Measurements from ENCODE around the gene CADM1. TPM values are rescaled to one million over a fixed set of nuclear protein-coding genes. Genes with fewer than 3 reads are reported as not detected.

CADM1 gene
- total and polyA plus RNA-seq, 2 donors (not counting 3 experiments of a cell fraction or from before 2014, with no cell fraction given) = 0.52 to 2.6 TPM

- dilution Hi-C loops (cut with MboI; ENCODE audit: extremely low pct_ligation_motif_present, low sequenced_read_pairs) (no loop called here), intact Hi-C loops (cut with micrococcal nuclease) (no loop called here)
- Histone ChIP-seq H3K9me3 (replicated peaks; ENCODE audit: control insufficient read depth, insufficient read depth, low read length) (no peaks in the 10 kb centered on the region), H3K79me2 (ENCODE audit: control insufficient read depth, insufficient read depth, low read length) (no peaks in the 10 kb centered on the region), H3K27me3 (ENCODE audit: control insufficient read depth in 2 of 2, insufficient read depth in 2 of 2, low read length in 2 of 2) (no peaks in the 10 kb centered on the region), H3K9me1 (replicated peaks; ENCODE audit: control insufficient read depth, extremely low read depth, insufficient read depth, low read length) (no peaks in the 10 kb centered on the region), H3K4me1 (ENCODE audit: control insufficient read depth, extremely low read depth, insufficient read depth, low read length) (no peaks in the 10 kb centered on the region), H3K27ac (ENCODE audit: insufficient read depth, low read depth, low read length) (no peak overlapping the region), H2AFZ (ENCODE audit: low read depth, low read length) (no peak overlapping the region), H4K20me1 (replicated peaks; ENCODE audit: control insufficient read depth, extremely low read depth, insufficient read depth, low read length) (no peaks in the 10 kb centered on the region), H3K4me3 (replicated peaks in 1 of 3; ENCODE audit: insufficient read depth in 1 of 3, low read depth in 1 of 3, low read length in 3 of 3) (no peak overlapping the region), H3K36me3 (ENCODE audit: control insufficient read depth in 2 of 2, extremely low read depth in 1 of 2, insufficient read depth in 2 of 2, low read length in 2 of 2) (no peaks in the 10 kb centered on the region), H3K9ac (replicated peaks; ENCODE audit: extremely low read depth, insufficient read depth, low read length) (no peak overlapping the region), H3K4me2 (ENCODE audit: insufficient read depth, low read length) (no peak overlapping the region)
- TF ChIP-seq MYC (IDR thresholded peaks at IDR 0.05; ENCODE audit: low read depth, low read length) = no peak
- no peak for TF ChIP-seq POLR2A (IDR thresholded peaks at IDR 0.05; ENCODE audit: low read depth, low read length)
- no peak for TF ChIP-seq GATA2 (IDR thresholded peaks at IDR 0.05; ENCODE audit: insufficient read depth, insufficient read length, low read depth, low read length)
- TF ChIP-seq POLR2AphosphoS5 (IDR thresholded peaks at IDR 0.05; ENCODE audit: insufficient read depth, low read depth, low read length) = no peak
- no peak for TF ChIP-seq EZH2 (IDR thresholded peaks at IDR 0.05; ENCODE audit: borderline replicate concordance, low read depth, low read length, severe bottlenecking)
- no peak for TF ChIP-seq JUN (IDR thresholded peaks at IDR 0.05; ENCODE audit: borderline replicate concordance, insufficient read depth, insufficient read length, low read depth)
- TF ChIP-seq, protein P1, sequence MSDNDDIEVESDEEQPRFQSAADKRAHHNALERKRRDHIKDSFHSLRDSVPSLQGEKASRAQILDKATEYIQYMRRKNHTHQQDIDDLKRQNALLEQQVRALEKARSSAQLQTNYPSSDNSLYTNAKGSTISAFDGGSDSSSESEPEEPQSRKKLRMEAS (IDR thresholded peaks at IDR 0.05; ENCODE audit: insufficient read depth, insufficient read length) = no peak
- TF ChIP-seq, protein P2, sequence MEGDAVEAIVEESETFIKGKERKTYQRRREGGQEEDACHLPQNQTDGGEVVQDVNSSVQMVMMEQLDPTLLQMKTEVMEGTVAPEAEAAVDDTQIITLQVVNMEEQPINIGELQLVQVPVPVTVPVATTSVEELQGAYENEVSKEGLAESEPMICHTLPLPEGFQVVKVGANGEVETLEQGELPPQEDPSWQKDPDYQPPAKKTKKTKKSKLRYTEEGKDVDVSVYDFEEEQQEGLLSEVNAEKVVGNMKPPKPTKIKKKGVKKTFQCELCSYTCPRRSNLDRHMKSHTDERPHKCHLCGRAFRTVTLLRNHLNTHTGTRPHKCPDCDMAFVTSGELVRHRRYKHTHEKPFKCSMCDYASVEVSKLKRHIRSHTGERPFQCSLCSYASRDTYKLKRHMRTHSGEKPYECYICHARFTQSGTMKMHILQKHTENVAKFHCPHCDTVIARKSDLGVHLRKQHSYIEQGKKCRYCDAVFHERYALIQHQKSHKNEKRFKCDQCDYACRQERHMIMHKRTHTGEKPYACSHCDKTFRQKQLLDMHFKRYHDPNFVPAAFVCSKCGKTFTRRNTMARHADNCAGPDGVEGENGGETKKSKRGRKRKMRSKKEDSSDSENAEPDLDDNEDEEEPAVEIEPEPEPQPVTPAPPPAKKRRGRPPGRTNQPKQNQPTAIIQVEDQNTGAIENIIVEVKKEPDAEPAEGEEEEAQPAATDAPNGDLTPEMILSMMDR (IDR thresholded peaks at IDR 0.05; ENCODE audit: extremely low read depth in 1 of 2, insufficient read depth in 1 of 2, low read depth in 1 of 2, low read length in 2 of 2) = no peak
- no peak for TF ChIP-seq FOS (IDR thresholded peaks at IDR 0.05; ENCODE audit: borderline replicate concordance, insufficient read depth, low read length)
- CTCF ChIA-PET = no interaction called here
- DNase-seq (ENCODE audit: low read depth, low spot score) (no peak), FAIRE-seq (no peak)
- BruUV-seq (replicated peaks) = no TSS peak
- POLR2A ChIA-PET = no interaction called here
Measured at GRCh38 chr11:115469361-115469760, 34.9 kb downstream of the CADM1 start.
